SK-N-SH (cell line): ENCODE data around the gene HOTAIR.

Experiments
- EP300 ChIP-seq, 2 experiments: IDR thresholded peaks; 2 replicates each; pipeline versions ENCODE4 v1.4.0 to v1.6.1; 2012; ENCODE audit warnings: borderline replicate concordance in 1 of 2, low read depth in 1 of 2, low read length in 1 of 2
- NRF1 ChIP-seq: IDR thresholded peaks from 2 replicates; pipeline ENCODE4 v1.6.1; 2012; ENCODE audit warnings: low read depth, mild to moderate bottlenecking, low read length
- POLR2AphosphoS5 ChIP-seq: IDR thresholded peaks from 2 replicates; pipeline ENCODE4 v1.6.1; 2012; ENCODE audit warnings: low read depth, low read length
- TAF1 ChIP-seq: IDR thresholded peaks from 2 replicates; pipeline ENCODE4 v1.6.1; 2012; ENCODE audit warnings: low read depth, mild to moderate bottlenecking, low read length, moderate library complexity, borderline replicate concordance
- TCF12 ChIP-seq: IDR thresholded peaks from 2 replicates; pipeline ENCODE4 v1.4.0; 2012
- TF ChIP-seq, protein P1 (sequence below): fragments of 200-600 bp; sonication (generic); IDR thresholded peaks from 2 replicates; pipeline ENCODE4 v1.6.1; 2017; ENCODE audit warnings: antibody characterized with exemption, mild to moderate bottlenecking, moderate library complexity
- TF ChIP-seq, protein P2 (sequence below): IDR thresholded peaks from 2 replicates; pipeline ENCODE4 v1.4.0; 2012; ENCODE audit warnings: low read depth, borderline replicate concordance

DNA sequence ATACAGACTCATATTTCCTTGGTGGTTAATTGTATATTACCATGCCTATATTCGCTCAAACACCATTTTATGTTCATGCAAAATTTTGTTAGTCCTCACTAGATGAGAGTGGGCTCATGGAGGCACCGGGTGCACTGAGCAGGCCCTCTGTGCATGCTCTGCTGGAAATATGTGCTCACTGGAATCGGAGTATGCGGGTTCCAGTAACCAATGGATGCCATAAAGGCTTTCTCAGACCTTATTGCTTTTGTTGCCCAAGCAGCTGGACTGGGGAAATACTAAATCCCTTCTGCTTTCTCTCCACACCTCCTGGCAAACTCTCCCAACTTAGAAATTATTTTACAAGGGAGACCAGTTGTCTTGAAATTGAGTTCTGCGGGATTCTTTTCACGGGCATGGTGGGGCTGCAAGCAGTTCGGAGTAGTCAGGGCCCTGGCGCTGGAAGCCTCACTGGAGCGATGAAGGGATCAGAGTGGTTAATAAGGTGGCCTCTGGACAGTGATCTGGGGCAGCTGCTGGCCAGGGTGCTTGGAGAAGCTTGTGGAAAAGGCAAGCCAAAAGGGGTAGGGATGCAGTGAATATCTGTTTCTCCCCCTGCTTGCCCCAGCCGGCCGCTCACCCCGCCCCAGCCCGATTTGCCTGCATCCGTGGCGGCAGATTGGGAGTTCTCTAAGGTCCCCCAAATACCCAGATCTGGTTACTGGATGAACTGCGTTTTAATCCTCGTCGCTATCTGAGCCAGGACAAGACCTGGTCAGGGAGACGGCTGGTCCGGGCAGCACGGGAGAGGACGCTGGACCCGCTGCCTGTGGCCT lies 46.0 kb upstream of the HOTAIR start:
- TF ChIP-seq POLR2AphosphoS5 = no peak
- TF ChIP-seq, protein P1, sequence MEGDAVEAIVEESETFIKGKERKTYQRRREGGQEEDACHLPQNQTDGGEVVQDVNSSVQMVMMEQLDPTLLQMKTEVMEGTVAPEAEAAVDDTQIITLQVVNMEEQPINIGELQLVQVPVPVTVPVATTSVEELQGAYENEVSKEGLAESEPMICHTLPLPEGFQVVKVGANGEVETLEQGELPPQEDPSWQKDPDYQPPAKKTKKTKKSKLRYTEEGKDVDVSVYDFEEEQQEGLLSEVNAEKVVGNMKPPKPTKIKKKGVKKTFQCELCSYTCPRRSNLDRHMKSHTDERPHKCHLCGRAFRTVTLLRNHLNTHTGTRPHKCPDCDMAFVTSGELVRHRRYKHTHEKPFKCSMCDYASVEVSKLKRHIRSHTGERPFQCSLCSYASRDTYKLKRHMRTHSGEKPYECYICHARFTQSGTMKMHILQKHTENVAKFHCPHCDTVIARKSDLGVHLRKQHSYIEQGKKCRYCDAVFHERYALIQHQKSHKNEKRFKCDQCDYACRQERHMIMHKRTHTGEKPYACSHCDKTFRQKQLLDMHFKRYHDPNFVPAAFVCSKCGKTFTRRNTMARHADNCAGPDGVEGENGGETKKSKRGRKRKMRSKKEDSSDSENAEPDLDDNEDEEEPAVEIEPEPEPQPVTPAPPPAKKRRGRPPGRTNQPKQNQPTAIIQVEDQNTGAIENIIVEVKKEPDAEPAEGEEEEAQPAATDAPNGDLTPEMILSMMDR = no peak
- TF ChIP-seq, protein P2, sequence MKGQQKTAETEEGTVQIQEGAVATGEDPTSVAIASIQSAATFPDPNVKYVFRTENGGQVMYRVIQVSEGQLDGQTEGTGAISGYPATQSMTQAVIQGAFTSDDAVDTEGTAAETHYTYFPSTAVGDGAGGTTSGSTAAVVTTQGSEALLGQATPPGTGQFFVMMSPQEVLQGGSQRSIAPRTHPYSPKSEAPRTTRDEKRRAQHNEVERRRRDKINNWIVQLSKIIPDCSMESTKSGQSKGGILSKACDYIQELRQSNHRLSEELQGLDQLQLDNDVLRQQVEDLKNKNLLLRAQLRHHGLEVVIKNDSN = no peak
- no peak for TF ChIP-seq NRF1
- TF ChIP-seq EP300 (IDR thresholded peaks at IDR 0.05; ENCODE audit: borderline replicate concordance in 1 of 2, low read depth in 1 of 2, low read length in 1 of 2) = no peak
- no peak for TF ChIP-seq TCF12
- TF ChIP-seq TAF1 = no peak
